Measurements from ENCODE around the gene SORCS1. TPM values are rescaled to one million over a fixed set of nuclear protein-coding genes. Genes with fewer than 3 reads are reported as not detected.

The SORCS1 gene
- total RNA-seq, 1 experiment from 2014 or later: 0.11 TPM

DNA sequence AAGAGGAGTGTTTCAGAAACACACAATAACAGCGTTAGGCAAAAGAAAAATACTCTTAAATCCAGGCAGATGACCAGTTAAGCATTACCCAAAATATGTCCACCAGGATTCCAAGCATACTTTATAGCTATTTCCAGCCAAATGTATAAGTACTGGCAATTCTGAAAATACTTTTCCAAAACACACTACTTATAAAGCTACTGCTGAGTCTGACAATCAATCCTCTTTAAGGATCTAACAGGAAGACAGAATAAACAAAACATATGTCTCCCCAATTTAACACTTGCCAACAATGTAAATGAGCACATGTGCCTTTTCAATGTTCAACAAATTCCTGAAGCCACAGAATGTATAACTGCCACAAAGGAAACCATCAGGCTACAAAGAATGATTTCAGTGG is 370.9 kb downstream of the SORCS1 start:
- Histone ChIP-seq H3K27me3 (ENCODE audit: low read length) (peaks cover 85% of the 10 kb centered on the region), H2AFZ (ENCODE audit: low read length) (no peak overlapping the region), H3K79me2 (ENCODE audit: low read length) (no peaks in the 10 kb centered on the region), H3K9ac (ENCODE audit: low read length) (no peak overlapping the region), H4K20me1 (ENCODE audit: low read length) (no peaks in the 10 kb centered on the region), H3K4me1 (ENCODE audit: insufficient read depth, low read length) (no peaks in the 10 kb centered on the region), H3F3A (ENCODE audit: low read length, unreplicated experiment) (no peaks in the 10 kb centered on the region), H3K9me3 (ENCODE audit: low read length) (no peaks in the 10 kb centered on the region), H3K4me3 (ENCODE audit: low read length) (no peak overlapping the region), H3K4me2 (ENCODE audit: low read length) (no peak overlapping the region), H3K27ac (ENCODE audit: low read length) (no peak overlapping the region), H3K9me2 (replicated peaks; ENCODE audit: low read length) (no peaks in the 10 kb centered on the region), H3K36me3 (ENCODE audit: low read depth, low read length) (no peaks in the 10 kb centered on the region)
- ChIA-PET POLR2A (ENCODE audit: unreplicated experiment) (no interaction called here), CTCF (no interaction called here)
- ATAC-seq (no peak), DNase-seq (no peak)
- TF ChIP-seq EZH2phosphoT487 (IDR thresholded peaks at IDR 0.05; ENCODE audit: borderline replicate concordance, low read length) (no peak), EZH2 (IDR thresholded peaks at IDR 0.05; ENCODE audit: low read length, unreplicated experiment) (no peak)
- TF ChIP-seq, protein P1, sequence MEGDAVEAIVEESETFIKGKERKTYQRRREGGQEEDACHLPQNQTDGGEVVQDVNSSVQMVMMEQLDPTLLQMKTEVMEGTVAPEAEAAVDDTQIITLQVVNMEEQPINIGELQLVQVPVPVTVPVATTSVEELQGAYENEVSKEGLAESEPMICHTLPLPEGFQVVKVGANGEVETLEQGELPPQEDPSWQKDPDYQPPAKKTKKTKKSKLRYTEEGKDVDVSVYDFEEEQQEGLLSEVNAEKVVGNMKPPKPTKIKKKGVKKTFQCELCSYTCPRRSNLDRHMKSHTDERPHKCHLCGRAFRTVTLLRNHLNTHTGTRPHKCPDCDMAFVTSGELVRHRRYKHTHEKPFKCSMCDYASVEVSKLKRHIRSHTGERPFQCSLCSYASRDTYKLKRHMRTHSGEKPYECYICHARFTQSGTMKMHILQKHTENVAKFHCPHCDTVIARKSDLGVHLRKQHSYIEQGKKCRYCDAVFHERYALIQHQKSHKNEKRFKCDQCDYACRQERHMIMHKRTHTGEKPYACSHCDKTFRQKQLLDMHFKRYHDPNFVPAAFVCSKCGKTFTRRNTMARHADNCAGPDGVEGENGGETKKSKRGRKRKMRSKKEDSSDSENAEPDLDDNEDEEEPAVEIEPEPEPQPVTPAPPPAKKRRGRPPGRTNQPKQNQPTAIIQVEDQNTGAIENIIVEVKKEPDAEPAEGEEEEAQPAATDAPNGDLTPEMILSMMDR (conservative IDR thresholded peaks at IDR 0.05; ENCODE audit: low read depth, low read length): no peak
- no TSS peak for BruUV-seq (replicated peaks)
- intact Hi-C loops (cut with micrococcal nuclease): no loop called here

DNA sequence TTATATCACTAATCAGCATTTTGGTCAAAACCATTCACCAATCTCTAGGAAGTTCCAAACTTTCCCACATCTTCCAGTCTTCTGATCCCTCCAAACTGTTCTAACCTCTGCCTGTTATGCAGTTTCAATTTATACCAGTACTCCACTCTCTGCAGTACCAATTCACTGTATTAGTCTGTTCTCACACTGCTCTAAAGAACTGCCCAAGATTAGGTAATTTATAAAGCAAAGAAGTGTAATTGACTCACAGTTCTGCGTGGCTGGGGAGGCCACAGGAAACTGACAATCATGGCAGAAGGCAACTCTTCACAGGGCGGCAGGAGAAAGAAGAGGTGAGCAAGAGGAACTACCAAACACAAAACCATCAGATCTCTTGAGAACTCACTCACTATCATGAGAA is 374.9 kb downstream of the SORCS1 start:
- no peak for ATAC-seq
- POLR2A ChIA-PET (ENCODE audit: unreplicated experiment): no interaction called here
- Histone ChIP-seq H2AFZ (ENCODE audit: low read length) (no peak overlapping the region), H3K27ac (ENCODE audit: low read length) (no peak overlapping the region), H3K4me1 (ENCODE audit: insufficient read depth, low read length) (no peaks in the 10 kb centered on the region), H3K9me3 (ENCODE audit: low read length) (no peaks in the 10 kb centered on the region), H3F3A (ENCODE audit: low read length, unreplicated experiment) (no peaks in the 10 kb centered on the region), H3K4me3 (ENCODE audit: low read length) (no peak overlapping the region), H3K9me2 (replicated peaks; ENCODE audit: low read length) (no peaks in the 10 kb centered on the region), H3K4me2 (ENCODE audit: low read length) (no peak overlapping the region), H4K20me1 (ENCODE audit: low read length) (no peaks in the 10 kb centered on the region), H3K36me3 (ENCODE audit: low read depth, low read length) (no peaks in the 10 kb centered on the region), H3K27me3 (ENCODE audit: low read length) (peaks cover 57% of the 10 kb centered on the region), H3K9ac (ENCODE audit: low read length) (no peak overlapping the region), H3K79me2 (ENCODE audit: low read length) (no peaks in the 10 kb centered on the region)
- BruUV-seq (replicated peaks): no TSS peak
- intact Hi-C loops (cut with micrococcal nuclease): no loop called here
- CTCF ChIA-PET: no interaction called here
- TF ChIP-seq EZH2 (IDR thresholded peaks at IDR 0.05; ENCODE audit: low read length, unreplicated experiment): no peak
- TF ChIP-seq, protein P1 (conservative IDR thresholded peaks at IDR 0.05; ENCODE audit: low read depth, low read length): no peak
- no peak for TF ChIP-seq EZH2phosphoT487 (IDR thresholded peaks at IDR 0.05; ENCODE audit: borderline replicate concordance, low read length)
- no peak for DNase-seq

DNA sequence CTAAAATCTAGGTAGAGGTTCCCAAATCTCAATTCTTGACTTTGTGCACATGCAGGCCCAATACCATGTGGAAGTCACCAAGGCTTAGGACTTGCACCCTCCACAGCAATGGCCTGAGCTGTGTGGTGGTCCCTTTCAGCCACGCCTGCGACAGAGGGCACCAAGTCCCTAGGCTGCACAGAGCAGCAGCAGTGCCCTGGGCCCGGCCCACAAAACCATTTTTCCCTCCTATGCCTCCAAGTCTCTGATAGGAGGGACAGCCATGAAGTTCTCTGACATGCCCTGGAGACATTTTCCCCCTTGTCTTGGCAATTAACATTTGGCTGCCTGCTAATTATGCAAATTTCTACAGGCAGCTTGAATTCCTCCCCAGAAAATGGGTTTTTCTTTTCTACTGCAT is 375.5 kb downstream of the SORCS1 start:
- H3K79me2 ChIP-seq (ENCODE audit: low read length): no peaks in the 10 kb centered on the region
- ChIA-PET CTCF (no interaction called here), POLR2A (ENCODE audit: unreplicated experiment) (no interaction called here)
- intact Hi-C loops (cut with micrococcal nuclease): no loop called here
- TF ChIP-seq EZH2 (IDR thresholded peaks at IDR 0.05; ENCODE audit: low read length, unreplicated experiment) (no peak), EZH2phosphoT487 (IDR thresholded peaks at IDR 0.05; ENCODE audit: borderline replicate concordance, low read length) (no peak)
- TF ChIP-seq, protein P1 (conservative IDR thresholded peaks at IDR 0.05; ENCODE audit: low read depth, low read length): no peak
- no peaks in the 10 kb centered on the region for H3K9me3 ChIP-seq (ENCODE audit: low read length)
- H3K4me3 ChIP-seq (ENCODE audit: low read length): no peak overlapping the region
- H3K4me1 ChIP-seq (ENCODE audit: insufficient read depth, low read length): no peaks in the 10 kb centered on the region
- H3K36me3 ChIP-seq (ENCODE audit: low read depth, low read length): no peaks in the 10 kb centered on the region
- H3K27me3 ChIP-seq (ENCODE audit: low read length): peaks cover 55% of the 10 kb centered on the region
- BruUV-seq (replicated peaks): no TSS peak
- H4K20me1 ChIP-seq (ENCODE audit: low read length): no peaks in the 10 kb centered on the region
- no peak overlapping the region for H3K27ac ChIP-seq (ENCODE audit: low read length)
- H3F3A ChIP-seq (ENCODE audit: low read length, unreplicated experiment): no peaks in the 10 kb centered on the region
- no peaks in the 10 kb centered on the region for H3K9me2 ChIP-seq (replicated peaks; ENCODE audit: low read length)
- H3K9ac ChIP-seq (ENCODE audit: low read length): no peak overlapping the region
- DNase-seq (no peak), ATAC-seq (no peak)
- H3K4me2 ChIP-seq (ENCODE audit: low read length): no peak overlapping the region
- no peak overlapping the region for H2AFZ ChIP-seq (ENCODE audit: low read length)
